Measurements from ENCODE around the gene RNF7.
"Not testable (repeated sequence)": the region's sequence is repeated elsewhere in the genome, so short reads cannot be mapped to it uniquely, and the experiment has no call there.

DNA sequence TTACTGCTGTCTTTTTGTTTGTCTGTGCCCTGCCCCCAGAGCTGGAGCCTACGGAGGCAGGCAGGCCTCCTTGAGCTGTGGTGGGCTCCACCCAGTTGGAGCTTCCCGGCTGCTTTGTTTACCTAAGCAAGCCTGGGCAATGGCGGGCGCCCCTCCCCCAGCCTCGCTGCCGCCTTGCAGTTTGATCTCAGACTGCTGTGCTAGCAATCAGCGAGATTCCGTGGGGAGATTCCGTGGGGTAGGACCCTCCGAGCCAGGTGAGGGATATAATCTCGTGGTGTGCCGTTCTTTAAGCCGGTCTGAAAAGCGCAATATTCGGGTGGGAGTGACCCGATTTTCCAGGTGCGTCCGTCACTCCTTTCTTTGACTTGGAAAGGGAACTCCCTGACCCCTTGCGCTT lies 24.5 kb downstream of the RNF7 start:
- TF ChIP-seq POLR2A, CTCF (IDR thresholded peaks at IDR 0.05): not testable (repeated sequence)
